Endothelial cell of umbilical vein (primary cell): Measurements from ENCODE around the gene EPC2. TPM values are rescaled to one million over a fixed set of nuclear protein-coding genes. Genes with fewer than 3 reads are reported as not detected.
"Not testable (repeated sequence)": the region's sequence is repeated elsewhere in the genome, so short reads cannot be mapped to it uniquely, and the experiment has no call there.

Experiments
- BruUV-seq: library from RNA; stranded (reverse); fragments of 400-500 nt; replicated peaks from 2 replicates; lab custom pipeline; 2021; lab: Mats Ljungman, UMichigan
- CTCF ChIA-PET: fragments of 300-600, 350-600 bp; sonication (Branson Sonifier 250); formaldehyde crosslinking; loops from one replicate; lab custom pipeline; 2021; ENCODE audit warnings: antibody characterized with exemption, inconsistent platforms; lab: Charles Lee
- POLR2A ChIA-PET: fragments of 300-600, 350-600 bp; sonication (Branson Sonifier 250); formaldehyde crosslinking; loops from one replicate; lab custom pipeline; 2021; ENCODE audit warnings: antibody characterized with exemption, inconsistent platforms; lab: Charles Lee
- DNase-seq: peaks from one replicate; pipeline ENCODE4 v3.0.0-alpha.2; 2011; ENCODE audit warnings: low read depth, low spot score
- FAIRE-seq: peaks from 2 replicates; lab custom pipeline; 2011; peaks lifted over from hg19 to GRCh38; lab: Jason Lieb, UNC
- H2AFZ ChIP-seq: 2 replicates; pipeline ENCODE4 v1.6.0; 2012; ENCODE audit warnings: low read depth, low read length, control low read depth, inconsistent platforms
- H3K27ac ChIP-seq: 2 replicates; pipeline ENCODE4 v1.5.1; 2011; ENCODE audit warnings: low read depth, mild to moderate bottlenecking, control low read depth, low read length, moderate library complexity; ENCODE audit not compliant: insufficient read depth
- H3K27me3 ChIP-seq, 2 experiments: 2 replicates each; pipeline versions ENCODE4 v1.6.0 to v1.6.1; 2011; ENCODE audit warnings: low read length in 2 of 2, mixed read lengths in 1 of 2; ENCODE audit not compliant: control insufficient read depth in 2 of 2, insufficient read depth in 2 of 2
- H3K36me3 ChIP-seq, 2 experiments: 2 replicates in 1 of 2; 3 replicates in 1 of 2; pipeline ENCODE4 v1.5.1; 2011; ENCODE audit warnings: low read length in 2 of 2, mild to moderate bottlenecking in 1 of 2, moderate library complexity in 1 of 2; ENCODE audit not compliant: control insufficient read depth in 2 of 2, insufficient read depth in 2 of 2; ENCODE audit errors: extremely low read depth in 1 of 2
- H3K4me1 ChIP-seq: 3 replicates; pipeline ENCODE4 v1.5.1; 2011; ENCODE audit warnings: mild to moderate bottlenecking, low read length; ENCODE audit not compliant: control insufficient read depth, insufficient read depth; ENCODE audit errors: extremely low read depth
- H3K4me2 ChIP-seq: 2 replicates; pipeline ENCODE4 v1.6.1; 2011; ENCODE audit warnings: low read length, control low read depth, mixed read lengths; ENCODE audit not compliant: insufficient read depth
- H3K4me3 ChIP-seq, 3 experiments: fragments of 200-600 bp in 1 of 3; sonication (generic), shearing (Covaris generic) in 1 of 3; replicated peaks in 1 of 3; 2 replicates each; pipeline ENCODE4 v1.5.1; 2011 to 2016; ENCODE audit warnings: control low read depth in 3 of 3, low read length in 3 of 3, mild to moderate bottlenecking in 2 of 3, inconsistent platforms in 1 of 3, low read depth in 1 of 3, moderate library complexity in 1 of 3; ENCODE audit not compliant: insufficient read depth in 1 of 3
- H3K79me2 ChIP-seq: 2 replicates; pipeline ENCODE4 v1.6.0; 2012; ENCODE audit warnings: low read length, inconsistent platforms; ENCODE audit not compliant: control insufficient read depth, insufficient read depth
- H3K9ac ChIP-seq: replicated peaks from 2 replicates; pipeline ENCODE3; 2011; ENCODE audit warnings: low read length, control low read depth; ENCODE audit not compliant: insufficient read depth; ENCODE audit errors: extremely low read depth
- H3K9me1 ChIP-seq: replicated peaks from 3 replicates; pipeline ENCODE4 v1.6.0; 2011; ENCODE audit warnings: mild to moderate bottlenecking, low read length; ENCODE audit not compliant: control insufficient read depth, insufficient read depth; ENCODE audit errors: extremely low read depth
- H3K9me3 ChIP-seq: replicated peaks from 2 replicates; pipeline ENCODE4 v1.5.1; 2012; ENCODE audit warnings: low read length, inconsistent platforms; ENCODE audit not compliant: control insufficient read depth, insufficient read depth
- H4K20me1 ChIP-seq: replicated peaks from 2 replicates; pipeline ENCODE3; 2011; ENCODE audit warnings: mild to moderate bottlenecking, low read length; ENCODE audit not compliant: control insufficient read depth, insufficient read depth; ENCODE audit errors: extremely low read depth
- CTCF ChIP-seq, 2 donors: IDR thresholded peaks; 1 replicate in 1 of 2; 2 replicates in 1 of 2; pipeline ENCODE4 v1.5.1; 2011; ENCODE audit warnings: low read length in 2 of 2, mild to moderate bottlenecking in 2 of 2, moderate library complexity in 2 of 2, control low read depth in 1 of 2, inconsistent platforms in 1 of 2, low read depth in 1 of 2; ENCODE audit not compliant: insufficient read depth in 1 of 2; ENCODE audit errors: extremely low read depth in 1 of 2
- EZH2 ChIP-seq: IDR thresholded peaks from 2 replicates; pipeline ENCODE4 v1.6.1; 2012; ENCODE audit warnings: borderline replicate concordance, low read depth, mild to moderate bottlenecking, moderate library complexity, low read length, inconsistent platforms; ENCODE audit not compliant: severe bottlenecking
- FOS ChIP-seq: IDR thresholded peaks from 2 replicates; pipeline ENCODE4 v1.6.1; 2011; ENCODE audit warnings: mild to moderate bottlenecking, low read length, moderate library complexity, borderline replicate concordance; ENCODE audit not compliant: insufficient read depth
- GATA2 ChIP-seq: IDR thresholded peaks from 2 replicates; pipeline ENCODE4 v1.7.0; 2011; ENCODE audit warnings: low read depth, mild to moderate bottlenecking, moderate library complexity, mixed read lengths, low read length; ENCODE audit not compliant: insufficient read length, insufficient read depth
- JUN ChIP-seq: IDR thresholded peaks from 2 replicates; pipeline ENCODE4 v1.6.1; 2011; ENCODE audit warnings: borderline replicate concordance, low read depth; ENCODE audit not compliant: insufficient read length, insufficient read depth
- MAX ChIP-seq: IDR thresholded peaks from 2 replicates; pipeline ENCODE4 v1.6.1; 2011; ENCODE audit not compliant: insufficient read depth, insufficient read length
- MYC ChIP-seq: IDR thresholded peaks from one replicate; pipeline ENCODE4 v1.6.1; 2011; ENCODE audit warnings: mild to moderate bottlenecking, low read depth, low read length
- POLR2A ChIP-seq: IDR thresholded peaks from 2 replicates; pipeline ENCODE4 v1.6.1; 2012; ENCODE audit warnings: low read depth, mild to moderate bottlenecking, control low read depth, low read length
- POLR2AphosphoS5 ChIP-seq: IDR thresholded peaks from 2 replicates; pipeline ENCODE4 v1.6.1; 2012; ENCODE audit warnings: low read depth, mild to moderate bottlenecking, control low read depth, low read length, moderate library complexity; ENCODE audit not compliant: insufficient read depth
- dilution Hi-C: fragments of 300-500 bp; cut with MboI; formaldehyde crosslinking; loops from one replicate; pipeline ENCODE4 v1.15.0; 2019; ENCODE audit warnings: low sequenced_read_pairs; ENCODE audit not compliant: extremely low pct_ligation_motif_present
- intact Hi-C: fragments of 100-400 bp; cut with micrococcal nuclease; formaldehyde crosslinking; loops from one replicate; pipeline ENCODE4 v1.10.0; 2022
- polyA plus RNA-seq, 4 experiments: library from polyadenylated mRNA; depleted of rRNA in 3 of 4; stranded (reverse) in 3 of 4; unstranded in 1 of 4; fragments of >200 nt; gene quantifications; 2 replicates each; pipeline versions ENCODE4 v1.2.1 to v1.2.3, GENCODE V29; 2011 to 2012; ENCODE audit warnings: missing spikeins in 1 of 4
- total RNA-seq: library from RNA; stranded (reverse); gene quantifications from 2 replicates; pipeline ENCODE4 v1.2.3, GENCODE V29; 2021

EPC2 gene
- total and polyA plus RNA-seq, 2 donors (not counting 3 experiments of a cell fraction or from before 2014, with no cell fraction given) = 15.1 to 25.2 TPM

- dilution Hi-C loops = no loop called here
- FAIRE-seq (peak; percentile 48), DNase-seq (peak; percentile 51)
- POLR2A ChIA-PET = no interaction called here
- no peaks in the 10 kb centered on the region for H3K36me3 ChIP-seq
- H3K27ac ChIP-seq = no peak overlapping the region
- no peak overlapping the region for H3K4me3 ChIP-seq
- peak overlapping the region; percentile 45 for H3K4me2 ChIP-seq
- no peaks in the 10 kb centered on the region for H3K9me3 ChIP-seq
- no peak for TF ChIP-seq FOS
- no peak for TF ChIP-seq JUN
- TF ChIP-seq CTCF (IDR thresholded peaks at IDR 0.05; ENCODE audit: extremely low read depth in 1 of 2, insufficient read depth in 1 of 2, low read depth in 1 of 2, low read length in 2 of 2) = no peak
- no peak for TF ChIP-seq MYC
- no peak for TF ChIP-seq POLR2AphosphoS5
- TF ChIP-seq MAX = no peak
- no peak for TF ChIP-seq GATA2
- no peak for TF ChIP-seq EZH2
- TF ChIP-seq POLR2A = no peak
- no peak overlapping the region for H3K9ac ChIP-seq
- CTCF ChIA-PET = interaction anchor here (1.2 to 3.0 kb wide), 3 partner anchors 11 to 30 kb away, joined by 3 to 10 read pairs (median 5); no protein-coding TSS in a partner anchor
- intact Hi-C loops = no loop called here
- H3K9me1 ChIP-seq = no peaks in the 10 kb centered on the region
- peaks cover 11% of the 10 kb centered on the region for H3K4me1 ChIP-seq
- no TSS peak for BruUV-seq
- peaks cover 88% of the 10 kb centered on the region for H3K79me2 ChIP-seq
- peaks cover 31% of the 10 kb centered on the region for H4K20me1 ChIP-seq
- no peak overlapping the region for H2AFZ ChIP-seq
- no peaks in the 10 kb centered on the region for H3K27me3 ChIP-seq
Observed at GRCh38 chr2:148675708-148676107, 31.2 kb downstream of the EPC2 start.

- H3K27ac ChIP-seq, H3K27me3 ChIP-seq, BruUV-seq, H3K4me3 ChIP-seq, FAIRE-seq, H3K9me3 ChIP-seq, H3K4me2 ChIP-seq, dilution Hi-C loops, H2AFZ ChIP-seq, H3K9ac ChIP-seq, H3K36me3 ChIP-seq, POLR2A ChIA-PET, DNase-seq, intact Hi-C loops, H3K9me1 ChIP-seq: not testable (repeated sequence)
- CTCF ChIA-PET = interaction anchor here (1.5 kb wide), 1 partner anchor 19 kb away, joined by 3 read pairs; no protein-coding TSS in a partner anchor
- Histone ChIP-seq H4K20me1 (peaks cover 30% of the 10 kb centered on the region), H3K4me1 (peaks cover 11% of the 10 kb centered on the region), H3K79me2 (peaks cover 88% of the 10 kb centered on the region)
Observed at GRCh38 chr2:148678302-148679179, 34.0 kb downstream of the EPC2 start.
